Spleen (tissue), 11 donors: Measurements from ENCODE around the gene SLIT3. TPM values are rescaled to one million over a fixed set of nuclear protein-coding genes. Genes with fewer than 3 reads are reported as not detected.

Source experiments
- DNase-seq: peaks from one replicate; pipeline ENCODE4 v3.0.0-alpha.2; 2020
- H3K27ac ChIP-seq, 8 donors: fragments of 200-600 bp; sonication (generic) in 7 of 8; 1 replicate in 4 of 8; 2 replicates in 4 of 8; pipeline versions ENCODE4 v1.5.0 to v1.8.0; 2016 to 2021; ENCODE audit warnings: inconsistent platforms in 4 of 8, mild to moderate bottlenecking in 4 of 8, moderate library complexity in 1 of 8
- H3K27me3 ChIP-seq, 7 donors: fragments of 200-600 bp; sonication (generic) in 6 of 7; replicated peaks in 1 of 7; 1 replicate in 4 of 7; 2 replicates in 3 of 7; pipeline versions ENCODE4 v1.5.0 to v1.8.0; 2016 to 2021; ENCODE audit warnings: inconsistent platforms in 3 of 7, mild to moderate bottlenecking in 1 of 7
- H3K36me3 ChIP-seq, 6 donors: fragments of 200-600 bp; sonication (generic) in 5 of 6; 1 replicate in 4 of 6; 2 replicates in 2 of 6; pipeline versions ENCODE4 v1.5.0 to v1.8.0; 2016 to 2021; ENCODE audit warnings: inconsistent platforms in 2 of 6
- H3K4me1 ChIP-seq, 6 donors: fragments of 200-600 bp; sonication (generic) in 5 of 6; 1 replicate in 3 of 6; 2 replicates in 3 of 6; pipeline versions ENCODE4 v1.5.0 to v1.8.0; 2016 to 2021; ENCODE audit warnings: inconsistent platforms in 3 of 6
- H3K4me3 ChIP-seq, 8 donors: fragments of 200-600 bp; sonication (generic) in 7 of 8; 1 replicate in 4 of 8; 2 replicates in 4 of 8; pipeline versions ENCODE4 v1.5.0 to v1.8.0; 2016 to 2021; ENCODE audit warnings: inconsistent platforms in 4 of 8, mild to moderate bottlenecking in 4 of 8, moderate library complexity in 2 of 8
- H3K9me3 ChIP-seq, 8 donors: fragments of 200-600 bp; sonication (generic) in 7 of 8; 1 replicate in 4 of 8; 2 replicates in 4 of 8; pipeline versions ENCODE4 v1.5.0 to v1.8.0; 2016 to 2021; ENCODE audit warnings: inconsistent platforms in 4 of 8
- CTCF ChIP-seq, 11 experiments: fragments of 200-600 bp in 7 of 11; fragments of 450-650 bp in 4 of 11; sonication (generic) in 4 of 11; IDR thresholded peaks in 8 of 11; conservative IDR thresholded peaks in 3 of 11; 1 replicate in 7 of 11; 2 replicates in 4 of 11; pipeline versions ENCODE4 v1.4.0 to v1.8.0; 2016 to 2021; ENCODE audit warnings: antibody characterized with exemption in 11 of 11, inconsistent platforms in 4 of 11, mild to moderate bottlenecking in 1 of 11
- POLR2A ChIP-seq, 3 donors: fragments of 450-650 bp; IDR thresholded peaks; one replicate each; pipeline ENCODE4 v1.5.1; 2017; ENCODE audit warnings: antibody characterized with exemption in 3 of 3, mild to moderate bottlenecking in 1 of 3
- POLR2AphosphoS5 ChIP-seq, 3 donors: sonication (generic); formaldehyde crosslinking; IDR thresholded peaks; one replicate each; pipeline ENCODE4 v1.5.1; 2017; ENCODE audit warnings: antibody characterized with exemption in 3 of 3
- WGBS, 5 donors: extraction: QIAGEN DNeasy Blood & Tissue Kit in 3 of 5; methylation state at CpG; one replicate each; pipeline versions ENCODE4 v1.1.5 to v1.1.7; 2013 to 2018; 5-methylcytosine and 5-hydroxymethylcytosine counted together
- intact Hi-C: fragments of 100-400 bp; cut with DNase I; formaldehyde crosslinking; loops from one replicate; pipeline ENCODE4 v1.15.0; 2023; ENCODE audit warnings: low total_unique reads
- polyA plus RNA-seq, 3 donors: library from polyadenylated mRNA; stranded (reverse); fragments of 200-250 nt; gene quantifications; one replicate each; pipeline ENCODE4 v1.2.1, GENCODE V29; 2013
- total RNA-seq, 7 donors: library from RNA; depleted of rRNA in 3 of 7; stranded (reverse); fragments of >200 nt in 3 of 7; fragmentation: NEBNext Ultra II Directional in 4 of 7; extraction: Animal tissue kit (Norgen Biotek cat#: 25700) in 4 of 7; gene quantifications; one replicate each; pipeline versions ENCODE4 v1.1.0 to v1.2.1, GENCODE V29; 2016 to 2021
- donor health status: healthy with polysubstance abuse.
- donor health status: DM: no; HTN: no; CAD: no; lungs with moderate emphysema.
- donor health status: DM: no; HTN: no; CAD: no.
- donor health status: Bipolar disorder and iron deficiency.
- donor health status: healthy.
- donor health status: DM: no; HTN: no; CAD: no.
- donor health status: DM: yes; HTN: yes; CAD: no.

SLIT3 gene
- total and polyA plus RNA-seq, 10 donors: 0.33 to 54.0 (median 13.2) TPM

GRCh38 chr5:168850683-168851082, 450.3 kb downstream of the SLIT3 start:
- peaks cover 0 to 7% (median 0%) of the 10 kb centered on the region in 7 donors for H3K27me3 ChIP-seq
- H3K4me3 ChIP-seq: no peak overlapping the region

DNA sequence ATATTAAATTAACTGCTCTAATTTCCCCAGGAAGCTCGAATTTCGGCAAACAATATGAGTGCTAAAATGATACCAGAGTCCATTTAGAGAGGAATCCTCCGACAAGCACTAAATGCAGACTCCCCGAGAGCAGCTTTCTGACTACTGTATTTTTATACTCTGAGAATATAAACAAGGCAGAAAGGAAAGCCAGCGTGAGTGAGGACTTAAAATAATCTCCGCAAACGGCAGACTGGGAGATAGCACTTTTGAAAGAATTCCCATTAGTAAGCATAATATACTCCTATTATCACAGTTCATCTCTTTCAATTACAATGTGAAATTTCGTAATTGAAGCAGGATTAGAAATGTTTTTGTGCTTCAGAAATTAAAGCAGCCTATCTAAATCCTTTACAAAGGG, 452.4 kb downstream of the SLIT3 start:
- Histone ChIP-seq H3K36me3 (no peaks in the 10 kb centered on the region), H3K9me3 (no peaks in the 10 kb centered on the region), H3K4me3 (no peak overlapping the region), H3K4me1 (no peaks in the 10 kb centered on the region), H3K27me3 (peaks cover 0 to 25% (median 0%) of the 10 kb centered on the region in 7 donors), H3K27ac (no peak overlapping the region)
- DNase-seq: no peak
- 68 to 80% (median 76%) methylated on average over 8 of the region's 8 CpGs for WGBS, 5 donors
- TF ChIP-seq CTCF (IDR thresholded peaks at IDR 0.05 in 8 of 11, conservative IDR thresholded peaks at IDR 0.05 in 3 of 11): no peak
- no peak for TF ChIP-seq POLR2AphosphoS5 (IDR thresholded peaks at IDR 0.05)
- no peak for TF ChIP-seq POLR2A (IDR thresholded peaks at IDR 0.05)
- intact Hi-C loops: no loop called here

More at GRCh38 chr5:168850683-168851082, 450.3 kb downstream of the SLIT3 start:
- intact Hi-C loops: no loop called here
- 82 to 91% (median 89%) methylated on average over 5 of the region's 5 CpGs for WGBS, 5 donors
- no peaks in the 10 kb centered on the region for H3K9me3 ChIP-seq
- H3K36me3 ChIP-seq: no peaks in the 10 kb centered on the region
- H3K4me1 ChIP-seq: no peaks in the 10 kb centered on the region
- TF ChIP-seq POLR2A (IDR thresholded peaks at IDR 0.05): no peak
- no peak for TF ChIP-seq CTCF (IDR thresholded peaks at IDR 0.05 in 8 of 11, conservative IDR thresholded peaks at IDR 0.05 in 3 of 11)
- no peak for TF ChIP-seq POLR2AphosphoS5 (IDR thresholded peaks at IDR 0.05)
- DNase-seq: no peak
- no peak overlapping the region for H3K27ac ChIP-seq

- Histone ChIP-seq H3K27me3 (peaks cover 0 to 35% (median 0%) of the 10 kb centered on the region in 7 donors), H3K4me3 (no peak overlapping the region), H3K4me1 (no peaks in the 10 kb centered on the region), H3K36me3 (no peaks in the 10 kb centered on the region), H3K9me3 (no peaks in the 10 kb centered on the region), H3K27ac (no peak overlapping the region)
- no peak for TF ChIP-seq POLR2AphosphoS5 (IDR thresholded peaks at IDR 0.05)
- no peak for TF ChIP-seq CTCF (IDR thresholded peaks at IDR 0.05 in 8 of 11, conservative IDR thresholded peaks at IDR 0.05 in 3 of 11)
- TF ChIP-seq POLR2A (IDR thresholded peaks at IDR 0.05): no peak
- no peak for DNase-seq
- WGBS, 5 donors: 77 to 85% (median 79%) methylated on average over 10 of the region's 10 CpGs
- intact Hi-C loops: no loop called here
Observed at GRCh38 chr5:168847511-168848073, 453.3 kb downstream of the SLIT3 start.

GRCh38 chr5:168844922-168845296, 456.0 kb downstream of the SLIT3 start:
- no peak for DNase-seq
- TF ChIP-seq POLR2AphosphoS5 (IDR thresholded peaks at IDR 0.05): no peak
- TF ChIP-seq POLR2A (IDR thresholded peaks at IDR 0.05): no peak
- TF ChIP-seq CTCF (IDR thresholded peaks at IDR 0.05 in 8 of 11, conservative IDR thresholded peaks at IDR 0.05 in 3 of 11): no peak
- Histone ChIP-seq H3K4me1 (no peaks in the 10 kb centered on the region), H3K27me3 (peaks cover 0 to 41% (median 0%) of the 10 kb centered on the region in 7 donors), H3K9me3 (no peaks in the 10 kb centered on the region), H3K27ac (no peak overlapping the region), H3K36me3 (no peaks in the 10 kb centered on the region), H3K4me3 (no peak overlapping the region)
- WGBS, 5 donors: 69 to 84% (median 79%) methylated on average over 8 of the region's 8 CpGs
- intact Hi-C loops: no loop called here
